HEK293 (cell line): Measurements from ENCODE around the gene CLN6.
"Not testable (repeated sequence)": the region's sequence is repeated elsewhere in the genome, so short reads cannot be mapped to it uniquely, and the experiment has no call there.

Experiments
- CTCF ChIA-PET: fragments of 350-600 bp; formaldehyde crosslinking; extraction: SDS; loops from one replicate; lab custom pipeline; 2021; ENCODE audit warnings: antibody characterized with exemption; lab: Yijun Ruan, JAX
- POLR2A ChIA-PET: fragments of 300-600 bp; formaldehyde crosslinking; extraction: SDS; loops from one replicate; lab custom pipeline; 2020; ENCODE audit warnings: antibody characterized with exemption, inconsistent platforms; lab: Yijun Ruan, JAX
- H3K27ac ChIP-seq: fragments of 200-500 bp; sonication (Bioruptor generic); 2 replicates; pipeline ENCODE4 v1.5.1; 2014; ENCODE audit warnings: low read depth, low read length, control low read depth, inconsistent platforms; ENCODE audit errors: extremely low read depth
- H3K36me3 ChIP-seq, 2 experiments: fragments of 200-500 bp in 1 of 2; sonication (Bioruptor generic) in 1 of 2; 1 replicate in 1 of 2; 2 replicates in 1 of 2; pipeline ENCODE4 v1.5.1; 2014 to 2017; ENCODE audit warnings: inconsistent platforms in 2 of 2, low read length in 2 of 2; ENCODE audit not compliant: control insufficient read depth in 2 of 2, insufficient read depth in 1 of 2
- H3K4me1 ChIP-seq: fragments of 200-500 bp; sonication (Bioruptor generic); 2 replicates; pipeline ENCODE4 v1.5.1; 2014; ENCODE audit warnings: mild to moderate bottlenecking, low read length, inconsistent platforms; ENCODE audit not compliant: control insufficient read depth, insufficient read depth
- H3K4me3 ChIP-seq: 2 replicates; pipeline ENCODE4 v1.5.1; 2011; ENCODE audit warnings: low read depth, mild to moderate bottlenecking, control low read depth, low read length, moderate library complexity
- H3K9me3 ChIP-seq: fragments of 200-500 bp; sonication (Bioruptor generic); 2 replicates; pipeline ENCODE4 v1.5.1; 2014; ENCODE audit warnings: low read depth, low read length, inconsistent platforms; ENCODE audit not compliant: control insufficient read depth, insufficient read depth
- REPIN1 ChIP-seq: fragments of 450-650 bp; formaldehyde crosslinking; IDR thresholded peaks from 2 replicates; pipeline ENCODE4 v1.5.1; 2017; ENCODE audit warnings: missing biosample characterization, missing genetic modification characterization, low read depth
- SETDB1 ChIP-seq: IDR thresholded peaks from one replicate; pipeline ENCODE4 v1.6.1; 2017; ENCODE audit warnings: mild to moderate bottlenecking, low read length, moderate library complexity, mixed read lengths; ENCODE audit not compliant: insufficient read length
- ZBTB48 ChIP-seq: fragments of 450-650 bp; formaldehyde crosslinking; IDR thresholded peaks from 2 replicates; pipeline ENCODE4 v1.5.1; 2016; ENCODE audit warnings: missing biosample characterization, missing genetic modification characterization
- ZBTB49 ChIP-seq: fragments of 450-650 bp; formaldehyde crosslinking; IDR thresholded peaks from 2 replicates; pipeline ENCODE4 v1.5.1; 2016; ENCODE audit warnings: missing biosample characterization, missing genetic modification characterization, low read depth
- ZFP69B ChIP-seq: fragments of 450-650 bp; formaldehyde crosslinking; IDR thresholded peaks from 2 replicates; pipeline ENCODE4 v1.5.1; 2016; ENCODE audit warnings: missing biosample characterization, missing genetic modification characterization
- ZNF146 ChIP-seq: fragments of 450-650 bp; formaldehyde crosslinking; IDR thresholded peaks from 2 replicates; pipeline ENCODE4 v1.5.1; 2016; ENCODE audit warnings: missing biosample characterization, missing genetic modification characterization
- ZNF18 ChIP-seq: fragments of 450-650 bp; formaldehyde crosslinking; IDR thresholded peaks from 2 replicates; pipeline ENCODE4 v1.5.1; 2016; ENCODE audit warnings: missing biosample characterization, missing genetic modification characterization
- ZNF280D ChIP-seq: fragments of 450-650 bp; formaldehyde crosslinking; IDR thresholded peaks from 2 replicates; pipeline ENCODE4 v1.5.1; 2016; ENCODE audit warnings: missing biosample characterization, missing genetic modification characterization
- ZNF488 ChIP-seq: fragments of 450-650 bp; formaldehyde crosslinking; IDR thresholded peaks from 2 replicates; pipeline ENCODE4 v1.5.1; 2016; ENCODE audit warnings: missing biosample characterization, missing genetic modification characterization
- ZNF626 ChIP-seq: fragments of 450-650 bp; sonication (Bioruptor Pico); formaldehyde crosslinking; IDR thresholded peaks from 2 replicates; pipeline ENCODE4 v1.5.1; 2018; ENCODE audit warnings: missing biosample characterization, missing genetic modification characterization, inconsistent platforms
- ZNF701 ChIP-seq: fragments of 450-650 bp; formaldehyde crosslinking; IDR thresholded peaks from 2 replicates; pipeline ENCODE4 v1.5.1; 2016; ENCODE audit warnings: missing biosample characterization, missing genetic modification characterization
- ZSCAN4 ChIP-seq: fragments of 450-650 bp; formaldehyde crosslinking; IDR thresholded peaks from 2 replicates; pipeline ENCODE4 v1.5.1; 2017; ENCODE audit warnings: missing biosample characterization, missing genetic modification characterization

The CLN6 gene

GRCh38 chr15:68221530-68222431, 7.7 kb downstream of the CLN6 start:
- H3K9me3 ChIP-seq, H3K27ac ChIP-seq, H3K4me1 ChIP-seq, CTCF ChIA-PET, H3K4me3 ChIP-seq: not testable (repeated sequence)
- H3K36me3 ChIP-seq, result peaks cover 13 to 39% of the 10 kb centered on the region in 2 experiments
- POLR2A ChIA-PET, result interaction anchor here (0.6 kb wide), 1 partner anchor 10 kb away, joined by 3 read pairs; no protein-coding TSS in a partner anchor

GRCh38 chr15:68220967-68221366, 8.6 kb downstream of the CLN6 start:
- H3K36me3 ChIP-seq, result peaks cover 17 to 47% of the 10 kb centered on the region in 2 experiments
- POLR2A ChIA-PET, result interaction anchor here (0.6 kb wide), 1 partner anchor 9 kb away, joined by 3 read pairs; no protein-coding TSS in a partner anchor
- no peak for TF ChIP-seq ZNF626 (tag by site-specific recombination)
- no peak for TF ChIP-seq ZFP69B (tag by site-specific recombination)
- no peak for TF ChIP-seq REPIN1 (tag by site-specific recombination)
- no peak for TF ChIP-seq ZNF280D (tag by site-specific recombination)
- TF ChIP-seq ZBTB49 (tag by site-specific recombination), result no peak
- no peak for TF ChIP-seq ZNF146 (tag by site-specific recombination)
- no peak for TF ChIP-seq ZNF701
- TF ChIP-seq ZBTB48 (tag by site-specific recombination), result no peak
- TF ChIP-seq SETDB1, result no peak
- TF ChIP-seq ZSCAN4 (tag by site-specific recombination), result no peak
- CTCF ChIA-PET, result interaction anchor here (1.5 to 1.7 kb wide), 2 partner anchors 10 to 32 kb away, joined by 3 to 8 read pairs; no protein-coding TSS in a partner anchor
- no peak overlapping the region for H3K27ac ChIP-seq
- no peaks in the 10 kb centered on the region for H3K4me1 ChIP-seq
- H3K4me3 ChIP-seq, result no peak overlapping the region
- no peaks in the 10 kb centered on the region for H3K9me3 ChIP-seq

- ChIA-PET CTCF (interaction anchor here (0.6 to 1.7 kb wide), 3 partner anchors 10 to 661 kb away, joined by 3 to 8 read pairs (median 3); no protein-coding TSS in a partner anchor), POLR2A (no interaction called here)
- H3K36me3 ChIP-seq, result peaks cover 16 to 52% of the 10 kb centered on the region in 2 experiments
- no peak overlapping the region for H3K4me3 ChIP-seq
- no peaks in the 10 kb centered on the region for H3K9me3 ChIP-seq
- no peaks in the 10 kb centered on the region for H3K4me1 ChIP-seq
- H3K27ac ChIP-seq, result no peak overlapping the region
- TF ChIP-seq ZNF18 (tag by site-specific recombination) (peak; percentile 66), ZNF488 (tag by site-specific recombination) (no peak)
Measured at GRCh38 chr15:68220489-68220888, 9.0 kb downstream of the CLN6 start.
